Breast epithelium (tissue), 3 donors: ENCODE results near the gene MACROH2A1.

Experiments
- POLR2A ChIP-seq: fragments of 450-650 bp; IDR thresholded peaks from one replicate; pipeline ENCODE4 v1.6.1; 2016; ENCODE audit warnings: antibody characterized with exemption, mild to moderate bottlenecking, moderate library complexity
- POLR2AphosphoS5 ChIP-seq, 3 donors: sonication (generic); formaldehyde crosslinking; IDR thresholded peaks; one replicate each; pipeline ENCODE4 v1.6.1; 2017; ENCODE audit warnings: antibody characterized with exemption in 3 of 3
- TF ChIP-seq, protein P1 (sequence below), 3 donors: fragments of 450-650 bp; IDR thresholded peaks; one replicate each; pipeline ENCODE4 v1.5.1; 2016 to 2017; ENCODE audit warnings: antibody characterized with exemption in 3 of 3, mild to moderate bottlenecking in 3 of 3, moderate library complexity in 3 of 3

GRCh38 chr5:135442431-135443160, 43.6 kb upstream of the MACROH2A1 start:
- no peak for TF ChIP-seq POLR2A
- no peak for TF ChIP-seq POLR2AphosphoS5 (IDR thresholded peaks at IDR 0.05)
- TF ChIP-seq, protein P1, sequence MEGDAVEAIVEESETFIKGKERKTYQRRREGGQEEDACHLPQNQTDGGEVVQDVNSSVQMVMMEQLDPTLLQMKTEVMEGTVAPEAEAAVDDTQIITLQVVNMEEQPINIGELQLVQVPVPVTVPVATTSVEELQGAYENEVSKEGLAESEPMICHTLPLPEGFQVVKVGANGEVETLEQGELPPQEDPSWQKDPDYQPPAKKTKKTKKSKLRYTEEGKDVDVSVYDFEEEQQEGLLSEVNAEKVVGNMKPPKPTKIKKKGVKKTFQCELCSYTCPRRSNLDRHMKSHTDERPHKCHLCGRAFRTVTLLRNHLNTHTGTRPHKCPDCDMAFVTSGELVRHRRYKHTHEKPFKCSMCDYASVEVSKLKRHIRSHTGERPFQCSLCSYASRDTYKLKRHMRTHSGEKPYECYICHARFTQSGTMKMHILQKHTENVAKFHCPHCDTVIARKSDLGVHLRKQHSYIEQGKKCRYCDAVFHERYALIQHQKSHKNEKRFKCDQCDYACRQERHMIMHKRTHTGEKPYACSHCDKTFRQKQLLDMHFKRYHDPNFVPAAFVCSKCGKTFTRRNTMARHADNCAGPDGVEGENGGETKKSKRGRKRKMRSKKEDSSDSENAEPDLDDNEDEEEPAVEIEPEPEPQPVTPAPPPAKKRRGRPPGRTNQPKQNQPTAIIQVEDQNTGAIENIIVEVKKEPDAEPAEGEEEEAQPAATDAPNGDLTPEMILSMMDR (IDR thresholded peaks at IDR 0.05): no peak
